HUES48 (cell line): ENCODE results near the gene CACNA1A.
"Not testable (repeated sequence)": the region's sequence is repeated elsewhere in the genome, so short reads cannot be mapped to it uniquely, and the experiment has no call there.

Experiments
- H3K27ac ChIP-seq: one replicate; pipeline ENCODE4 v1.7.0; 2013; ENCODE audit warnings: low read depth, low read length, inconsistent platforms
- H3K27me3 ChIP-seq: 2 replicates; pipeline ENCODE4 v1.6.1; 2013; ENCODE audit warnings: mild to moderate bottlenecking, low read length; ENCODE audit not compliant: control insufficient read depth, insufficient read depth
- H3K36me3 ChIP-seq: 2 replicates; pipeline ENCODE4 v1.6.1; 2013; ENCODE audit warnings: low read length; ENCODE audit not compliant: control insufficient read depth, insufficient read depth
- H3K4me1 ChIP-seq: 2 replicates; pipeline ENCODE4 v1.6.1; 2013; ENCODE audit warnings: mild to moderate bottlenecking, low read length; ENCODE audit not compliant: control insufficient read depth, insufficient read depth
- H3K4me3 ChIP-seq: 2 replicates; pipeline ENCODE4 v1.5.1; 2013; ENCODE audit warnings: mild to moderate bottlenecking, low read depth, low read length
- H3K9ac ChIP-seq: 2 replicates; pipeline ENCODE4 v1.6.1; 2013; ENCODE audit warnings: mild to moderate bottlenecking, low read depth, low read length, moderate library complexity
- H3K9me3 ChIP-seq: 2 replicates; pipeline ENCODE4 v1.6.1; 2013; ENCODE audit warnings: low read length; ENCODE audit not compliant: control insufficient read depth, insufficient read depth

The CACNA1A gene

DNA sequence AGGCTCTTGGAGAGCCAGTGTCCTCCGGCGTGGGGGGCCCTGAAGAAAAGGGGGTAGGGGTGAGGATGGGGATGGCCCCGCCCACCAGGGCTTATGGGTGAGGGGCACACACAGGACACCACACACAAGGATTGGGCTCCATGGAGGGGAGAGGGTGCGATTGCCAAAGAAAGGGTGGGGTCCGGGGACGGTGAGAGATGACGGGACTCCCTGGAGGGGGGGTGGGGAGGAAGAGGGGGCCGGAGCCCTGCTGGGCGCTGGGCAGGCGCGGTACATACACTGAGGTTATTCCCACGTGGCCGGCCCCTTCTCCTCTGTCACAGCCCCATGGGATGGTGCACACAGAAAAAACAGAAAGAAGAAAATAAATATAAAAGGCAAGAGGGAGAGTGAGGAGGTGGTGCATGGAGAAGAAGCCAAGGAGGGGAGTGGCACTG lies 295.9 kb downstream of the CACNA1A start:
- Histone ChIP-seq H3K27me3 (no peaks in the 10 kb centered on the region), H3K4me3 (no peak overlapping the region), H3K36me3 (no peaks in the 10 kb centered on the region)

DNA sequence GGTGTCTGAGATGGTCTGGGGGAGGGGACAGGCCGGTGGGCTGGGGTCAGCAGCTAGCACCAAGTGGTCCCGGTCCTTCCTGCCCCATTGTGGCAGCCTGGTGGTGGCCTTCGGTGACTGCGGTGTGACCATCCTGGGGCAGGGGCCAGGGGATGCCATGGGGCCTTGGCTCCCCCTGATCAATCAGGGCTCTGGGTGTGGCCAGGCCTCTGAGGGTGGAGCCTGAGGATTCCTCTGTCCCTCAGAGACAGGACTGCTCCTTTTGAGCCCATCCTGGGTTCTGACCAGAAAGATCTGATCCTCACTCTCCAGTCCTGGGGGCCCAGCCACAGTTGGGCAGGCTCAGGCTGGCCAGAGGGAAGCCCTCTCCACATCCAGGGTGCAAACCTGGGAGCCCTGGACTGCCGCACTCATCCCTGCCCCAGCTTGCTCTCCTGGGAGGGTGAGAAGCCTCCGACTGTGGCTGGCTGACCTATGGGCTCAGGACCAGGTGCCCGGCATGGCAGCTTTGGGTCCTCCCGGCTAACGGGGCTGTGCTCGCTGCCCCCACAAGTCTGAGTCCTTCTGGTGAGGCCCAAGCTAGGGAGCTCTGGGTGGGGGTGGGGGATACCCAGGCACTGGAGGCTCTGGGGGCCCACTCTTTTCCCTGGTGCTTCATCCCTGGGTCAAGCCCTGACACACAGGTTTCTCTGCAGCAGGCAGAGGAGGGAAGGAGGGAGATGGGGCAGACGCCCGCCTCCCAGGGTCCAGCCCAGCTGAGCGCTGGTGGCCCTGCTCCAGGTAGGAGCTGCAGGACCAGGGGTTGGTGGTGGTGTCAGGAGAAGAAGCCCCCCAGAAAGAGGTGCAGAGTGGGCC lies 296.6 kb downstream of the CACNA1A start:
- Histone ChIP-seq H3K4me1 (0 out of 2 replicates have a peak, but pooled peaks cover 3% of the 10 kb centered on the region), H3K9ac (no peak overlapping the region), H3K36me3 (no peaks in the 10 kb centered on the region), H3K27me3 (no peaks in the 10 kb centered on the region), H3K27ac (no peak overlapping the region), H3K9me3 (no peaks in the 10 kb centered on the region), H3K4me3 (no peak overlapping the region)

More for the DNA sequence above, 295.9 kb downstream of the CACNA1A start:
- no peaks in the 10 kb centered on the region for H3K9me3 ChIP-seq
- no peak overlapping the region for H3K27ac ChIP-seq
- H3K4me1 ChIP-seq, result 0 out of 2 replicates have a peak, but pooled peaks cover 3% of the 10 kb centered on the region
- H3K9ac ChIP-seq, result no peak overlapping the region

GRCh38 chr19:13208672-13209483 lies 297.4 kb downstream of the CACNA1A start:
- Histone ChIP-seq H3K36me3 (no peaks in the 10 kb centered on the region), H3K27me3 (no peaks in the 10 kb centered on the region), H3K4me1 (0 out of 2 replicates have a peak, but pooled peaks cover 3% of the 10 kb centered on the region), H3K27ac (no peak overlapping the region), H3K4me3 (no peak overlapping the region), H3K9me3 (no peaks in the 10 kb centered on the region), H3K9ac (no peak overlapping the region)

DNA sequence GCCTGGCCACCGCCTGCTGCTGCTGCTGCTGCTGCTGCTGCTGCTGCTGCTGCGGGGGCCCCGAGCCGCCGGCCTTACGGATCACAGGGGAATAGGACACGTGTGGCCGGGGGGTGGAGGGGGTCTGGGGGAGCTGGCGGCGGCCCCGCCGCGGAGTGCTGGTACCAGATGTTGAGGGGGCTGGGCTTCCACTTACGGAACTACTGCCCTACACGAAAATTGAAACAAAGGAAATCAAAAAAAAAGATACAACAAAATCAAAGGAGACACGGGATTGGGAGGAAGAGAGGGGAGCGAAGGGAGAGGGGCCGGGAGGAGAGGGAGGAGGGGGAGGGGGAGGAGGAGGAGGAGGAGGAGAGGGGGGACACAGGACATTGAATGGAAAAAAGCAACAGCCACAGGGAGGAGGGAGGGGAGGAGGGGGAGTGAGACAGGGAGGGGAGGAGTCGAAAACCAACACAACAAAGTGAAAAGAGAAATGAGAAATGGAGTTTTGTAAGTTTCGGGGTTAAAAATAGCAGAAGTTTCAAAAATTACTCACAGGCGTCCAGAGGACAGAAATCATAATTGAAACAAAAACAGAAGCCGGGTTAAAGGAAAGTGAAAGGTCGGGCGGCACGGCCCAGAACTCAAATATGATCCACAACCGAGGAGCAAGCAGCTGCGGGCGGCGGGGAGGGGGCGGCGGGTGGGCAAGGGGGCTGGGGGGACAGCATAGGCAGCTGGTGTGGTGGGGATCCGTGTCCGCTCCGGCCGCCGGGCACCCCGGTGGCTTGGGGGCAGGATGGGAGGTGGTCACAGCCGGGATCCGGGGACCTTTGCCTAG lies 298.2 kb downstream of the CACNA1A start:
- Histone ChIP-seq H3K9me3 (no peaks in the 10 kb centered on the region), H3K27me3 (no peaks in the 10 kb centered on the region), H3K36me3 (no peaks in the 10 kb centered on the region), H3K4me1 (0 out of 2 replicates have a peak, but pooled peaks cover 3% of the 10 kb centered on the region), H3K27ac (no peak overlapping the region), H3K4me3 (no peak overlapping the region), H3K9ac (no peak overlapping the region)

DNA sequence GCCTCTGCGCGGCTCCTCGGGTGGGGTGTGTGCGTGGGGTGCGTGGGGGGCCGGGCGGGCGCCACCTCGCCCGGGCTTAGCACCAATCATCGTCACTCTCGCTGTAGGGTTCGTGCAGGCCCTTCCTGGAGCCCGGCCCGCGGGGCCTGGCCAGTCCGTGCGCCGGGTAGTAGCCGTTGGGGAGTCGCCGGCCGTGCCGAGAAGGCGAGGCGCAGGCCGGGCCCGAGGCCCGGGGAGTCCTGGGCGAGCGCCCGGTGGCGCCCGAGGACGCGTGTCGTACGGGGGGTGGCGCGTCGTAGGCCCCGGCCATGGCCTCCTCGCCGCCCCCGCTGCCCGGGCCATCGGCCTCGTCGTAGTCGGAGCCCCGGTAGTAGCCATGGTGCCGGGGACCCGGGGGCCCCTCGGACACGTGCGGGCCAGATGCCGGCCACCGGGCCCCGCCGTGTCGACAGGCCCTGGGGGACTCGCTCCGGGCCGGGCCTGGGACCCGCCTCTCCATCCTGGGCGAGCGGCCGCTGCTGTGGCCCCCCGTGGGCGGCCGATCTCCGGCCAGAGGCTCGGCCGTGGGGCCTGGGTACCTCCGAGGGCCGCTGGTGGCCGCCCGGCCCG lies 298.9 kb downstream of the CACNA1A start:
- Histone ChIP-seq H3K4me3 (no peak overlapping the region), H3K9ac (no peak overlapping the region), H3K4me1 (0 out of 2 replicates have a peak, but pooled peaks cover 3% of the 10 kb centered on the region), H3K27ac (no peak overlapping the region), H3K36me3 (no peaks in the 10 kb centered on the region), H3K27me3 (no peaks in the 10 kb centered on the region), H3K9me3 (no peaks in the 10 kb centered on the region)

- Histone ChIP-seq H3K4me1 (0 out of 2 replicates have a peak, but pooled peaks cover 3% of the 10 kb centered on the region), H3K27me3 (no peaks in the 10 kb centered on the region), H3K4me3 (no peak overlapping the region), H3K27ac (no peak overlapping the region), H3K9ac (no peak overlapping the region), H3K36me3 (no peaks in the 10 kb centered on the region), H3K9me3 (no peaks in the 10 kb centered on the region)
Measured at GRCh38 chr19:13206587-13206986, 299.7 kb downstream of the CACNA1A start.

GRCh38 chr19:13202112-13202511 lies 304.2 kb downstream of the CACNA1A start:
- not testable (repeated sequence) for H3K27ac ChIP-seq, H3K9me3 ChIP-seq, H3K36me3 ChIP-seq, H3K4me3 ChIP-seq, H3K9ac ChIP-seq, H3K4me1 ChIP-seq, H3K27me3 ChIP-seq

DNA sequence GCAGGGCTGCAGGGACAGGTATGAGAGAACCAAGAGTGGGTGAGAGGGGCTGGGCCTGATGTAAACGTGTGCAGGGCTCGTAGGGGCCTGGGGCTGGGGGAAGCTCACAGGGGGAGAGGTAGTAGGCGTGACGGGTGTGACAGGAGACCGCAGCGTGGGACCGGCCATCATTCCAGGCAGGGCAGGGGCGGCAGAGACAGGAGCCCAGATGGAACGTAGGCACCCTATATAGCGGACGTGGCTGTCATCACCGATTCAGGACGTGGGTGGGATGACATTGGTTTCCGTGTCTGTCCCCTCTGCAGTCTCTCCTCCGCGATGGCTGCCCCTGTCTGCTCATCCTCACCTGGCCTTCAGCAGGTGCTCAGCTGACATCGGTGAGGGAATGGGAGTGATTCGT lies 307.6 kb downstream of the CACNA1A start:
- Histone ChIP-seq H3K36me3 (no peaks in the 10 kb centered on the region), H3K4me1 (no peaks in the 10 kb centered on the region), H3K4me3 (no peak overlapping the region), H3K9ac (no peak overlapping the region), H3K27me3 (no peaks in the 10 kb centered on the region), H3K27ac (no peak overlapping the region), H3K9me3 (no peaks in the 10 kb centered on the region)

DNA sequence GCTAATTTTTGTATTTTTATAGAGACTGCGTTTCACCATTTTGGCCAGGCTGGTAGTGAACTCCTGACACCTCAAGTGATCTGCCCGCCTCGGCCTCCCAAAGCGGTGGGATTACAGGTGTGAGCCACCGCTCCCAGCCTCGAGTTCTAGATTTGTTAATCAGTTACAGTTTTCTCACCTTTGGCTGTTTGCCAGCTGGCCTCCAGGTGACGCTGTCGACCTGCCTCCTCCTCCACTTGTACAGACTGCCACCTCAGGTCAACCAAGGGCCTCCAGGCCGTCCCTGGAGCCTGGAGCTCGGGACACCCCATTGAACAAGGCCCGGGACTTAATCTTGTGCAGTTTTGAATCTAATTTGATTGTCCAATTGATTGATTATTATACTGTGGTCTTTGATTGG lies 310.6 kb downstream of the CACNA1A start:
- Histone ChIP-seq H3K27ac (no peak overlapping the region), H3K4me1 (no peaks in the 10 kb centered on the region), H3K36me3 (no peaks in the 10 kb centered on the region), H3K4me3 (no peak overlapping the region), H3K9ac (no peak overlapping the region), H3K9me3 (no peaks in the 10 kb centered on the region), H3K27me3 (no peaks in the 10 kb centered on the region)

DNA sequence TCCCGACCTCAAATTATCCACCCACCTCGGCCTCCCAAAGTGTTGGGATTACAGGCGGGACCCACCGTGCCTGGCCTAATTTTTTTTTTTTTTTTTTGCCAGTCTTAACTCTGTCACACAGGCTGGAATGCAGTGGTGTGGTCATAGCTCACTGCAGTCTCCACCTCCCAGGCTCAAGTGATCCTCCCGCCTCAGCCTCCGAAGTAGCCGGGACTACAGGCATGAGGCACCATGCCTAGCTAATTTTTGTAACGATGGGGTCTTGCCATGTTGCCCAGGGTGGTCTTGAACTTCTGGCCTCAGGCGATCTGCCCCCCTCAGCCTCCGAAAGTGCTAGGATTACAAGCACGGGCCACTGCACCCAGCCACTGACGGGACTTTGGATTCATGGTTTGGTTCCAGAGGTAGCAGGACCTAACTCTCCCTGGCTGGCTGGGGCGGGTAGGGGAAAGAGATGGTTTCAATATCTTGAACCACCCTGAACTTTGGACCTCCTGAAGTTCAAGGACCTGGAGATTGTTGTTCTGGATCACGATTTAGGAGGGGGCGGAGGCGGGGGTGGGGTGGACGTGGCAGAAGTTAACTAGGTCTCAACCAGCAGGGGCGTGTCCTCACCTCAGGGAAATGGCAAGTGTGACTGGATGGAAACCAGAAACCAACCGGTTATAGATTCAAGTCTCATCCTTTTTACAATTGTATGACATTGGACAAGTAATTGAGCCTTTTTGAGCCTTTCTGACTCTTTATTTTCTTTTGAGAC lies 315.3 kb downstream of the CACNA1A start:
- H3K36me3 ChIP-seq, result no peaks in the 10 kb centered on the region
- no peak overlapping the region for H3K27ac ChIP-seq
- H3K9ac ChIP-seq, result no peak overlapping the region

More for the DNA sequence above, 315.3 kb downstream of the CACNA1A start:
- no peaks in the 10 kb centered on the region for H3K4me1 ChIP-seq
- H3K4me3 ChIP-seq, result no peak overlapping the region
- H3K27me3 ChIP-seq, result no peaks in the 10 kb centered on the region
- no peaks in the 10 kb centered on the region for H3K9me3 ChIP-seq
